Retina (tissue), 1 donor: ENCODE results near the gene PANX1.
"Not testable (repeated sequence)": the region's sequence is repeated elsewhere in the genome, so short reads cannot be mapped to it uniquely, and the experiment has no call there.

ENCODE experiments used
- DNase-seq: peaks from one replicate; pipeline ENCODE4 v3.0.0-alpha.2; 2016

Gene PANX1

GRCh38 chr11:94128746-94129511 lies at the start of gene PANX1:
TSS of gene PANX1 (plus strand) at chr11:94128841. CDS start at chr11:94129313, 472 bp downstream.
- DNase-seq, result peak; percentile 97

GRCh38 chr11:94084164-94084563 lies 44.5 kb upstream of the PANX1 start:
- no peak for DNase-seq

- no peak for DNase-seq
These were observed 39.7 kb upstream of the PANX1 start for GRCh38 chr11:94088906-94089305.

GRCh38 chr11:94089341-94089740 lies 39.3 kb upstream of the PANX1 start:
- DNase-seq, result no peak

GRCh38 chr11:94090401-94090800 lies 38.2 kb upstream of the PANX1 start:
- no peak for DNase-seq

- DNase-seq, result no peak
These were observed 37.5 kb upstream of the PANX1 start for GRCh38 chr11:94091091-94091490.

GRCh38 chr11:94100253-94100652 lies 28.4 kb upstream of the PANX1 start:
- no peak for DNase-seq

GRCh38 chr11:94103471-94103870 lies 25.2 kb upstream of the PANX1 start:
- DNase-seq, result no peak

- no peak for DNase-seq
These were observed 23.9 kb upstream of the PANX1 start for GRCh38 chr11:94104734-94105133.

GRCh38 chr11:94106716-94107115 lies 21.9 kb upstream of the PANX1 start:
- no peak for DNase-seq

- no peak for DNase-seq
These were observed 21.3 kb upstream of the PANX1 start for GRCh38 chr11:94107363-94107762.

GRCh38 chr11:94111241-94111640 lies 17.4 kb upstream of the PANX1 start:
- no peak for DNase-seq

- no peak for DNase-seq
These were observed 17.0 kb upstream of the PANX1 start for GRCh38 chr11:94111660-94112059.

- no peak for DNase-seq
These were observed 16.3 kb upstream of the PANX1 start for GRCh38 chr11:94112206-94112953.

GRCh38 chr11:94117197-94117574 lies 11.5 kb upstream of the PANX1 start:
- no peak for DNase-seq

- no peak for DNase-seq
These were observed 10.8 kb upstream of the PANX1 start for GRCh38 chr11:94117871-94118270.

- not testable (repeated sequence) for DNase-seq
These were observed 9.0 kb upstream of the PANX1 start for GRCh38 chr11:94119676-94120075.

- not testable (repeated sequence) for DNase-seq
These were observed 8.1 kb upstream of the PANX1 start for GRCh38 chr11:94120516-94120915.

- no peak for DNase-seq
These were observed 7.7 kb upstream of the PANX1 start for GRCh38 chr11:94120946-94121345.

- no peak for DNase-seq
These were observed 3.1 kb upstream of the PANX1 start for GRCh38 chr11:94125407-94126115.

GRCh38 chr11:94127638-94128037 lies 1.0 kb upstream of the PANX1 start:
- no peak for DNase-seq

GRCh38 chr11:94128291-94128745 lies 323 bp upstream of the PANX1 start:
- DNase-seq, result no peak

GRCh38 chr11:94129512-94130297 lies 1.1 kb downstream of the PANX1 start:
- DNase-seq, result no peak
